Type B pancreatic cell (in vitro differentiated cells): ENCODE results near the gene HSD17B10. TPM values are rescaled to one million over a fixed set of nuclear protein-coding genes. Genes with fewer than 3 reads are reported as not detected.

Source experiments
- DNase-seq: peaks from one replicate; pipeline ENCODE4 v3.0.0; 2021; ENCODE audit warnings: mixed read lengths; ENCODE audit not compliant: unreplicated experiment; ENCODE audit errors: extremely low spot score
- H3K27ac Mint-ChIP-seq: 2 replicates; pipeline ENCODE4 v1.8.0; 2021; ENCODE audit warnings: mild to moderate bottlenecking, mixed read lengths
- H3K27me3 Mint-ChIP-seq: 2 replicates; pipeline ENCODE4 v1.8.0; 2021; ENCODE audit warnings: mixed read lengths
- H3K36me3 Mint-ChIP-seq: 2 replicates; pipeline ENCODE4 v1.8.0; 2021; ENCODE audit warnings: mixed read lengths
- H3K4me1 Mint-ChIP-seq: one replicate; pipeline ENCODE4 v1.8.0; 2021; ENCODE audit warnings: mixed read lengths; ENCODE audit not compliant: unreplicated experiment
- H3K4me3 Mint-ChIP-seq: 2 replicates; pipeline ENCODE4 v1.8.0; 2021; ENCODE audit warnings: mild to moderate bottlenecking, mixed read lengths
- H3K9me3 Mint-ChIP-seq: 2 replicates; pipeline ENCODE4 v1.8.0; 2021; ENCODE audit warnings: mixed read lengths
- CTCF ChIP-seq: fragments of 200-600 bp; sonication (generic); conservative IDR thresholded peaks from 2 replicates; pipeline ENCODE4 v1.5.0; 2021; ENCODE audit warnings: antibody characterized with exemption, mild to moderate bottlenecking
- total RNA-seq: library from RNA; stranded (reverse); gene quantifications from 2 replicates; pipeline ENCODE4 v1.2.1, GENCODE V29; 2021; ENCODE audit warnings: low replicate concordance

The HSD17B10 gene
- total RNA-seq, 1 donor from 2014 or later = 101 TPM

- Mint-ChIP-seq H3K27me3 (peaks cover 18% of the 10 kb centered on the region), H3K27ac (no peak overlapping the region), H3K9me3 (peaks cover 4% of the 10 kb centered on the region), H3K4me3 (no peak overlapping the region), H3K36me3 (no peaks in the 10 kb centered on the region), H3K4me1 (peaks cover 8% of the 10 kb centered on the region)
- DNase-seq = no peak
- no peak for TF ChIP-seq CTCF
Measured at GRCh38 chrX:53437206-53437605, 3.0 kb upstream of the HSD17B10 start.

GRCh38 chrX:53435997-53436396, 1.8 kb upstream of the HSD17B10 start:
- Mint-ChIP-seq H3K4me1 (peaks cover 8% of the 10 kb centered on the region), H3K27ac (no peak overlapping the region), H3K27me3 (peaks cover 18% of the 10 kb centered on the region), H3K36me3 (no peaks in the 10 kb centered on the region), H3K9me3 (peaks cover 4% of the 10 kb centered on the region), H3K4me3 (no peak overlapping the region)
- peak; percentile 78 for TF ChIP-seq CTCF
- DNase-seq = no peak

- H3K9me3 Mint-ChIP-seq = peaks cover 4% of the 10 kb centered on the region
- peaks cover 8% of the 10 kb centered on the region for H3K4me1 Mint-ChIP-seq
- H3K27me3 Mint-ChIP-seq = no peaks in the 10 kb centered on the region
- H3K36me3 Mint-ChIP-seq = no peaks in the 10 kb centered on the region
- no peak for DNase-seq
- H3K27ac Mint-ChIP-seq = no peak overlapping the region
- no peak for TF ChIP-seq CTCF
- H3K4me3 Mint-ChIP-seq = no peak overlapping the region
Measured at GRCh38 chrX:53430231-53430630, 3.9 kb downstream of the HSD17B10 start.

GRCh38 chrX:53429755-53430154, 4.4 kb downstream of the HSD17B10 start:
- H3K4me1 Mint-ChIP-seq = peaks cover 7% of the 10 kb centered on the region
- no peak overlapping the region for H3K27ac Mint-ChIP-seq
- H3K9me3 Mint-ChIP-seq = peaks cover 3% of the 10 kb centered on the region
- TF ChIP-seq CTCF = no peak
- no peaks in the 10 kb centered on the region for H3K36me3 Mint-ChIP-seq
- no peak overlapping the region for H3K4me3 Mint-ChIP-seq
- DNase-seq = no peak
- no peaks in the 10 kb centered on the region for H3K27me3 Mint-ChIP-seq

- peak within 1 kb of the TSS; percentile 96 for H3K27ac Mint-ChIP-seq
- H3K36me3 Mint-ChIP-seq = peaks cover 4% of the 10 kb centered on the region
- no peak for TF ChIP-seq CTCF
- peaks cover 9% of the 10 kb centered on the region for H3K4me1 Mint-ChIP-seq
- H3K9me3 Mint-ChIP-seq = no peaks in the 10 kb centered on the region
- peak within 1 kb of the TSS; percentile 99 for H3K4me3 Mint-ChIP-seq
- no peak for DNase-seq
- H3K27me3 Mint-ChIP-seq = no peaks in the 10 kb centered on the region
Measured at GRCh38 chrX:53422861-53423306, 11.3 kb downstream of the HSD17B10 start, which contains the start of gene RIBC1. RIBC1 (plus strand) TSS chrX:53422873; CDS start chrX:53426277, 3,404 bp downstream.
